NOMO-1 treated with DMSO at 0.1 percent for 48 hours (cell line): Measurements from ENCODE around the gene PCDH9.

Source experiments
- DNase-seq: peaks from one replicate; lab custom pipeline; 2025; ENCODE audit not compliant: unreplicated experiment; lab: John Stamatoyannopoulos, UW

The PCDH9 gene

DNA sequence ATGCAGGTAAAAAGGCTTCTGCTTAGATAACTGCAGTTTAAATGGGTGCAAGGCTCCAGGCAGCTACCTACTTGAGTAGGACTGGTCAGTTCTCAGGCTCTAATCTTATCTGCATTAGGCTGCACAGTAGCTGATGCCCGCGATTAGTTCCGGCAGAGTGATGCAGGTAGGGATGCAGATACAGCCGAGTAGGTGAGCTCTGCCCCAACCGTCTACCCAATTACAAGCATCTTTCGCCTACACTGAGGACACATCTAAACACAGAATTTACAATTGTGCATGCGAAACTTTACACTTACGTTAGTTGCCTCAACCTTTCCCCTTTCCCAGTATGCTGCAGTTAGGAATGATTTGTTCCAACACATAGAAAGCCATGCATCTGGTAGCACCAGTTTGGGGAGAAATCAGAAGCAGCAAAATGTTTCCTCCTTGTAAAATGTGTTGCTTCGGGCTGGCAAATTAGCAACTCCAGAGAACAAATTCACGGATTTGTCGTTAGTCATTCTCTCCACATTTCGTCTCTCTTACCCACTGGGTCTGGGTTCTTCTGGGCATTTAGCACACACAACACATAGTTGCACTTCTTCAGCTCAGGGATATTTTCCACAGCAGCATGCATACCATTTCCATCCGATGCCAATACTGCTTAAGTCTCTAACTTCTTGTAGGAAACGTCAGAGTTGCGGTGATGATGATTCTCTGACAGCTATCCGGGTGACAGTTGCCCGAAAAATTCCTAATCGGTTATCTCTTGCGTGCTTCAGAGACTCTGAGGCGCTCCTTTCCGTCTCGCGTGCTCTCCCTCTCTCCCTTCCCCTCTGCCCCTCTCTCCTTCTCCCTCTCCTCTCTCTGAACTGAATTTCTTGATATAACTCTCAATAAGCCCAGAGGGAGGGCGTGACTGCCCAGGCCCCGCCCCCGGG, at the start of gene PCDH9:
Gene PCDH9, minus strand, starts transcription at position 856 of the 923 bp plus-strand sequence. CDS start 1,896 bp downstream, outside the sequence.
- DNase-seq, result no peak

DNA sequence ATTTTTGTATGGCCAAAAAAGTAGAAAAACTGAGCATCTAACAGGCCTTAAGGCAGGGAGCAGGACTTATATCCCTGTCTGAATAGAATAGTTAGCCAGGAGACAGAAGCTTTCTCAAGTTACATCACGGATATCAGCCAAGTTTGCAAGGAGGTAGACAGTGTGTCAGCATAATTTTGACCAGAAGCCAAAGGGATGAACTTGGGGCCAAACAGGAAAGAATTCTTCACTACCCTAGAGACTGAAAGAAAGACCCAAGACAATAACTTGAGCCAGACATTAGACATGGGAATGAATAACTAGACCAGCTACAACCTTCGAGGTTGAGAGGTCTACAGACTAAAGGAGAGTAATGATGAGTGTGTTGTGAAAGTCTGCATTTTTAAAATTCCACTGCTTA, 48.1 kb upstream of the PCDH9 start:
- DNase-seq, result no peak

GRCh38 chr13:67277581-67277980, 47.4 kb upstream of the PCDH9 start:
- DNase-seq, result no peak

DNA sequence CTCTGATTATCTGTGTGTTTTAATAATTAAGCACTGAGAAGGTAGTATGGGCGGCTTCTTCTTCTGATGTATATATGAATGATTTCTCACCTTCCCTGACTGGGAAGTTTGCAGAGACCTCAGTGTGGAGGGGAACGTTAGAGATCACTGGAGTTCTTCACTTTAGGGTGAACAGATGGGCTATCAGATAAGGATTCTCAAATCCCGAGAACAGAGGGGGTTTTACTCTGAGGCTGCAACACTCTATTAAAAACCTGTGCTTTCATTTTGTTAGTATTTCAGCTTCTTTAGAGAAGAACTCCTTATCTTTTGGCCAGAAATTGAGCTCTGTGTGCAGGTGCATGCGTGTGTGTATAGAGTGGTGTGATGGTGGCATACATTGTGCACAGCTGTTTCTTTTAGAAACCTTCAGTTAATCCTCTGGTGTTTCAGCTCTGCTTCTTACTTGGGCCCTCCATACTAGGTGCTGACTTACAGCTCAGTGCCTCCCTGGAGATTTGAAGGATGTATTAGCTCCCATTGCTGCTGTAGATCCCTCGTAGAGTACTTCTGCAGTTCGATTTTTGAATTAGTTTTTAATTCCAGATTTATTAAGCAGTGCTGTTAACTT, 45.3 kb upstream of the PCDH9 start:
- no peak for DNase-seq

DNA sequence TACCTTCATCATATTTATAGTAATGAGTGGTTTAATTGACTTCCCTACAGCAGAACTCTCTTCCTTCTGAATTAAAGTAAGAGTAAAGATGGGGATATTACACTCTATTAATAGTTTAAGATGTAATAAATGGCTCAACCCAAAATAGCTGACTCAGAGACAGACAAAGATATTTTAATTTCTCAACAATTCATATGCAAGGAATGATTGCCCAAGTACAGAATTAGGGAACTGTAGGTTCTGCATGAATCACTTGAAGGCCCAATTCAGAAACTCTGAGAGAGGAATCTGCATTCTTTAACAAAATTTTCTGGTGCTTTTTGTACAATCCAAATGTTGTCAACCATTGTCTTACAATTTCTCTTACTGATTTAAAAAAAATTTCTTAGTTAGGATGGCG, 42.9 kb upstream of the PCDH9 start:
- DNase-seq, result no peak

DNA sequence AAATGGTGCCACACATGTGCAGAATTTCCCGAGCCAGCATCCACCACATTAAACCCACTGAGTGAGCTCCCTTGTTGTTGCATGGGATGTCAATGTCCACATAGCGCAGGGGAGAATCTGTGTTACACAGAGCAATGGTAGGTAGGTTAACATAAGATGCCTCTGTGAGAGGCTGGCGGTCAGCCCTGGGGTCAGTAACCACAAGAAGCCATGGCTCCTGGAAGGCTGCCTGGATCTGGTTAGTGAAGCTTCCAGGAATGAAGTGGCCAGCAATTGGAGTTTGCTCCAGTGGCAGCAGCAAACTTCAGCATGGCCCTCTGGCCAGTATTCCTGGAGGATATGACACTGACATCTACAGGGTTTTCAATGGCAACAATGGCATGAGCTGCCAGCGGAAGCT, 37.0 kb upstream of the PCDH9 start:
- no peak for DNase-seq

GRCh38 chr13:67259208-67259607, 29.1 kb upstream of the PCDH9 start:
- no peak for DNase-seq

DNA sequence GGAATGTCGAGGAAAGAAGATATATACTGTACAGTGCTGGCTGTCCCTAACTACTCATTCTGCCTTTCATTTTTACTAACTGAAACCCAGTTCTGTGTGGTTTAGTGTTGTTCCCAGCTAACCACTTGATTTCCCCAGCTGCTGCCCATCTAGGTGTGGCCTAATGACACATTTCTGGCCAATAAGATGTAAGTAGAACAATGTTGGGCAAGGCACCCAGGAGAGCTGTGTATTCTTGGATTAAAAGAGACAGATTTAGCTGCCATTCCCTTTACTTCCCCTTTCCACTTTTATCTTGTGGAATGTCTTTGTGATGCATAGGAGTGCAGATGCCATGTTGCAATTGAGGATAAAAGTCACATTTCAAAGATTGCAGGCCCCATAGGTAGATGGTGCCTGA, 28.3 kb upstream of the PCDH9 start:
- no peak for DNase-seq

DNA sequence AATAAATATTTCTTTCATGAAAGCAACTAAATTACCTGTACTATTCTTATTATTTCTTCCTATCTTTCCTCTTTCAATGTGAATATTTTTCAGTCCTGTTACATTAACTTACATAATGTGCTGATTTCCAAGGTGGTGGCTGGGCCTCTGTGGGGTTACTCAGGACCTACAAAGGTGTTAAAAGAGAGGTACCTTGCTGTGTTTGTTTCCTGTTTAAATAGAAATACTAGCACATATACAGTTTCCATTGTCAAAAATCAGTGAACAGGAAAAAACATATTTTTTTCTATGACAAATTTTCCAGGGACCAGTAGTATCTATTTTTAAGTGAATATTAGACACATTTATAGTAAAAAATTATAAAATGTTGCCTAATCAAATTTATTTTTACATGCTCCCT, 8.7 kb upstream of the PCDH9 start:
- no peak for DNase-seq

GRCh38 chr13:67238277-67238859, 8.2 kb upstream of the PCDH9 start:
- DNase-seq, result peak; percentile 4

DNA sequence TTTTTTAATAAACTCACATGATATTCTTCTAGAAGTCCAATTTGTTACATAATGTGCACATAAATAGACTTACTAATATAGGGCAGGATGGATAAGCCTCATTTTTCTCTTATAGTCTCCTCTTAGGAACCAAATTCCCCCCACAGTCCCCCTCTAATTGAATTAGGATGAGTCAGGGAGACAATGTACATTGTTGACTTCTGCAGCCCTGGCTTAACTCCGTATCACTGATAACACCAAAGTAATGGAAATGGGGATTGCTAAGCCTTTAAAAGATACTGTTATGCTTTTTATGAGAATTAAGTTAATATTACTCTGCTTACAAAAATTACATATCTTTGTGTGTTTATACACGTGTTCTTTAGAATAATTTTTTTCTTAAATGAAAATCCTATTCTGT, 5.1 kb upstream of the PCDH9 start:
- DNase-seq, result no peak

GRCh38 chr13:67232384-67232783, 2.2 kb upstream of the PCDH9 start:
- DNase-seq, result no peak

DNA sequence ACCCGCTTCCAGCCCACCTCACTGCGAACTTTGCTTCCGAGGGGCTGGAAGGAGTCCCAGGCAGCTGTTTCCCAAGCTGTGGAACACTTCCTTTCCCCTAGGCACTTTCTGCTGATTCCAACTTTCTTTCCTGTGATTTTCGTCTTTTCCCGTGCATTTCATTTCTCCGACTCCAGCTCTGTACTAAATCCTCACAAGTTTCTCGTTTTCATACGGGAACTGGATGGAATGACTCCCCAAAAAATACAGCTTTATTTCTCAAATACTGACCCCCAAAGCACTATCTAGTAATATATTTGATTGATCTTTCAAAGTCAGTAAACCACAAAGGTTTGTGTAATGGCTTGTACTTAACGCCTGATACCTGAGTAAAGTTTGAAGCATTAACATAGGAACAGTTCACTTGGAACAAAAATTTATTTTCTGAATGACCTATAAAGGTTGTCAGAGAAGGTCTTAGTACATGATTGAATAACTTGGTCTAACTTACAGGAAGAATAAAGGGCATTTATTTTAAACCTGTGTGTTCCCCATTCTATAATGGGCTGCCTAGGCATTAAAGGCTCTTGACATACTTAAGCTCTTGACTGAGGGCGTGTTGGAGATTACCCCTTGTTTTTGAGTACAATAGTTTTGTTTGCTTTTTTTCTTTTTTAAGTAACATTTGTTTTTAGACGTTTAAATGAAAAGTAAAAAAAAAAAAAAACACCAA, 1.3 kb upstream of the PCDH9 start:
- DNase-seq, result no peak

DNA sequence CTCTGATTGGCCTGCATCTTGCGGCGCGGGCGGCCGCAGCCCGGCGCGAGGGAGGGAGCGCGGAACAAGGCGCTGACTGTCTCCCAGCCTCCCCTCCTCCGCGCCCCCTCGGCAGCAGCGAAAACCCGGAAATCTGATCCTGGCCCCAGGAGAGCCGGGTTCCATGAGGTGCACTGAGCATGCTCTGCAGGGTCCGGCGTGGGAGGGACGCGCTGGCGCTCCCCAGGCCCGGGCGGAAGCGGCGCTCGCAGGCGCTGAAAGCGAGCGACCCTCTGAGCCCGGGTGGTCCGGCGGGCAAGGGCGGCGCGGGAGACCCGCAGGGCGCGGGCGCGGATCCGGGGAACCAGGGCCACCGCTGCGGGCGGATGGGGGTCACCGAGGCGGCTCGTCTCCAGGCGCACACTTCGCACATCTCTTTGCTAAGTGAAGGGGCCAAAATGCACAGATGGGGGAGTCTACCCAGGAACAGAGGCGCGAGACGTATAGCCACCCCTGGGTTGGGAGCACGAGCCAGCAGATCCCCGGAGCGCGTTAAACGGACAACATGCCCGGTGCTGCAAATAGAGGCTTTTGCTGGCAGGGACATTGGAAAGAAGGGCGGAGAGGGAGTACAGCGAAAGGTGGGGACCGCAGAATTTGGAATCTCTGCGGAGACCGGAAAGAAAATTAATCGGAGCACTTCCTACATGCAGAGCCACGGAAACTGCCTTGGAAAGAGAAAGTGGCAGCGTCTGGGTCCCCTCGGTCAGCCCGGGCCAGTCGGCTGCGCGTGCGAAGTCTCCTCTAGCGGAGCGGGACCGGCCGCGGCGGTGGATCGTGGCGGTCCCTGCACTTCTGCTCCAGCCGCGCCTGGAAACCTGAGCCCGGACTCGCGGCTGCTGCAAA, 510 bp upstream of the PCDH9 start:
- peak; percentile 44 for DNase-seq

GRCh38 chr13:67228916-67229315, 1.2 kb downstream of the PCDH9 start:
- DNase-seq, result no peak

- DNase-seq, result no peak
These were observed 2.1 kb downstream of the PCDH9 start for GRCh38 chr13:67228031-67228430.

- no peak for DNase-seq
These were observed 2.8 kb downstream of the PCDH9 start for GRCh38 chr13:67227131-67227983.

- DNase-seq, result no peak
These were observed 3.4 kb downstream of the PCDH9 start for GRCh38 chr13:67226696-67227095.
